Neural cell (in vitro differentiated cells): ENCODE data around the gene COL6A2.

Experiments used
- CTCF ChIP-seq: fragments of 450-650 bp; IDR thresholded peaks from 2 replicates; pipeline ENCODE4 v1.5.1; 2014; ENCODE audit warnings: antibody characterized with exemption, mild to moderate bottlenecking, moderate library complexity; ENCODE audit not compliant: poor library complexity, severe bottlenecking
- EP300 ChIP-seq: fragments of 450-650 bp; conservative IDR thresholded peaks from 2 replicates; pipeline ENCODE4 v1.6.1; 2014; ENCODE audit warnings: antibody characterized with exemption, mild to moderate bottlenecking, moderate library complexity; ENCODE audit not compliant: poor library complexity, severe bottlenecking
- EZH2 ChIP-seq: fragments of 200-600, 300-800 bp; shearing (Covaris generic), sonication (generic); IDR thresholded peaks from 2 replicates; pipeline ENCODE4 v1.6.1; 2014; ENCODE audit warnings: antibody characterized with exemption, low read length, borderline replicate concordance, mild to moderate bottlenecking; ENCODE audit not compliant: insufficient read depth, poor library complexity, severe bottlenecking
- RAD21 ChIP-seq: fragments of 450-650 bp; conservative IDR thresholded peaks from 2 replicates; pipeline ENCODE4 v1.6.1; 2014; ENCODE audit warnings: antibody characterized with exemption, mild to moderate bottlenecking, moderate library complexity
- TAF1 ChIP-seq: IDR thresholded peaks from 2 replicates; pipeline ENCODE4 v1.6.1; 2012; ENCODE audit warnings: low read depth

DNA sequence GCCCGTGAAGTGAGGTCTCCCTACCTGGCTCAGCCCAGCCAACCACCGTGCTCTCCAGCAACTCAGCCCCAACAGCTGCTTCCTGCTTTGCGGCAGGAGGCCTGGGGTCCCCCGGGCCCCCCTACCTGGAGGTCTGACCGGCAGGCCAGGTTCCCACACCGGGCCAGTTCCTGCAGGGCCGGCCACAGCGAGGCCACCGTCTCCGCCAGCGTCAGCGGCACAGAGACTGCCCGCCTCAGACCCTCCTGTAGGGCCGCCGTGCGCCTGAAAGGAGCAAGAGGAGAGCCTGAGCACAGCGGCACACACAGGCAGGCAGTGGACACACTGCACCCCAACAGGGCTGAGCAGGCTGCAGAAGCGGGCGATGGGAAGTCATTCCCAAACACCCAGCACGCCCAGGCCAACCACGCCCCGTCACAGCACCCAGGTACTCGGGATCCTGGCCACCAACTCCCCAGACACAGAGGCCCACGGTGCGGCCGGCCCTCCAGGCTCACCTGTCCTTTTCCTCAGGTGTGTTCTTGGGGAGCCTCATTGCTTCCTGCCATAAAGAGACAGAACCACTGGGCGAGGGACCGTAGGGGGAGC, 40.6 kb downstream of the COL6A2 start:
- TF ChIP-seq CTCF = no peak
- no peak for TF ChIP-seq TAF1
- TF ChIP-seq EZH2 = no peak
- no peak for TF ChIP-seq RAD21
- TF ChIP-seq EP300 = no peak
